ENCODE measurements around the gene ALOX5AP.

ALOX5AP gene

GRCh38 chr13:30770929-30771328, 35.6 kb downstream of the ALOX5AP start:
- no peak for DNase-seq

GRCh38 chr13:30773561-30773960, 38.2 kb downstream of the ALOX5AP start:
- no peak for DNase-seq

GRCh38 chr13:30774214-30774730, 38.9 kb downstream of the ALOX5AP start:
- DNase-seq: no peak

GRCh38 chr13:30776661-30777060, 41.3 kb downstream of the ALOX5AP start:
- DNase-seq: no peak

GRCh38 chr13:30779016-30779415, 43.7 kb downstream of the ALOX5AP start:
- DNase-seq: no peak

GRCh38 chr13:30779608-30780007, 44.3 kb downstream of the ALOX5AP start:
- DNase-seq: no peak

- no peak for DNase-seq
These were observed 45.1 kb downstream of the ALOX5AP start for GRCh38 chr13:30780338-30780981.

- no peak for DNase-seq
These were observed 50.0 kb downstream of the ALOX5AP start for GRCh38 chr13:30785191-30785850.

- no peak for DNase-seq
These were observed 51.3 kb downstream of the ALOX5AP start for GRCh38 chr13:30786648-30787047.

GRCh38 chr13:30787738-30788525, 52.6 kb downstream of the ALOX5AP start:
- DNase-seq: peak; percentile 17

- DNase-seq: no peak
These were observed 54.0 kb downstream of the ALOX5AP start for GRCh38 chr13:30789166-30789862.

GRCh38 chr13:30790592-30790991, 55.2 kb downstream of the ALOX5AP start:
- no peak for DNase-seq

GRCh38 chr13:30791354-30792001, 56.1 kb downstream of the ALOX5AP start:
- DNase-seq: peak; percentile 52

- peak; percentile 91 for DNase-seq
These were observed 57.1 kb downstream of the ALOX5AP start for GRCh38 chr13:30792285-30793000.

GRCh38 chr13:30796132-30796572, 60.8 kb downstream of the ALOX5AP start:
- DNase-seq: peak; percentile 57

- no peak for DNase-seq
These were observed 61.6 kb downstream of the ALOX5AP start for GRCh38 chr13:30796631-30797601.

- DNase-seq: no peak
These were observed 62.6 kb downstream of the ALOX5AP start for GRCh38 chr13:30797847-30798535.

GRCh38 chr13:30798776-30799355, 63.5 kb downstream of the ALOX5AP start:
- peak; percentile 46 for DNase-seq

- no peak for DNase-seq
These were observed 64.0 kb downstream of the ALOX5AP start for GRCh38 chr13:30799356-30799824.
